OCI-LY7 (cell line): ENCODE results near the gene CEP68. TPM values are rescaled to one million over a fixed set of nuclear protein-coding genes. Genes with fewer than 3 reads are reported as not detected.
A peak's percentile ranks its signal among the peaks of the same experiment; 100 is the strongest.

Experiments
- BruUV-seq: library from RNA; stranded (reverse); fragments of 400-500 nt; replicated peaks from 2 replicates; lab custom pipeline; 2021; lab: Mats Ljungman, UMichigan
- CTCF ChIA-PET: fragments of 300-600 bp; sonication (Branson Sonifier 250); formaldehyde crosslinking; loops from one replicate; lab custom pipeline; 2022; ENCODE audit warnings: antibody characterized with exemption; ENCODE audit not compliant: unreplicated experiment; lab: Charles Lee
- POLR2A ChIA-PET: fragments of 300-600 bp; sonication (Branson Sonifier 250); formaldehyde crosslinking; loops from one replicate; lab custom pipeline; 2022; ENCODE audit warnings: antibody characterized with exemption; lab: Charles Lee
- DNase-seq: peaks from one replicate; pipeline ENCODE4 v3.0.0-alpha.2; 2015; ENCODE audit warnings: low spot score
- H2AFZ ChIP-seq: fragments of 200-600 bp; sonication (generic), shearing (Covaris generic); 2 replicates; pipeline ENCODE4 v1.6.1; 2014; ENCODE audit warnings: mild to moderate bottlenecking, antibody characterized with exemption, low read length, moderate library complexity
- H3K27ac ChIP-seq: fragments of 200-600 bp; sonication (generic); 2 replicates; pipeline ENCODE4 v1.5.1; 2014; ENCODE audit warnings: mixed run types, low read depth, mild to moderate bottlenecking, moderate library complexity, low read length, inconsistent platforms; ENCODE audit not compliant: poor library complexity, severe bottlenecking
- H3K36me3 ChIP-seq: fragments of 200-600 bp; sonication (generic); 2 replicates; pipeline ENCODE4 v1.6.1; 2014; ENCODE audit warnings: mild to moderate bottlenecking, antibody characterized with exemption, low read length, moderate library complexity, mixed read lengths; ENCODE audit not compliant: insufficient read depth
- H3K4me1 ChIP-seq: fragments of 200-600 bp; sonication (generic); 2 replicates; pipeline ENCODE4 v1.5.1; 2014; ENCODE audit warnings: mild to moderate bottlenecking, low read length; ENCODE audit not compliant: insufficient read depth, poor library complexity, severe bottlenecking
- H3K4me2 ChIP-seq: fragments of 200-600 bp; sonication (generic); 2 replicates; pipeline ENCODE4 v1.6.1; 2014; ENCODE audit warnings: mild to moderate bottlenecking, low read length
- H3K4me3 ChIP-seq: fragments of 200-600 bp; sonication (generic); 2 replicates; pipeline ENCODE4 v1.5.1; 2014; ENCODE audit warnings: mild to moderate bottlenecking, low read depth, low read length; ENCODE audit not compliant: poor library complexity, severe bottlenecking
- H3K79me2 ChIP-seq: fragments of 200-600 bp; sonication (generic); 2 replicates; pipeline ENCODE4 v1.6.1; 2016; ENCODE audit warnings: low read depth, mild to moderate bottlenecking, low read length, moderate library complexity, mixed read lengths; ENCODE audit not compliant: insufficient read depth
- H3K9me2 ChIP-seq: fragments of 200-600 bp; sonication (generic); 2 replicates; pipeline ENCODE4 v1.6.1; 2016; ENCODE audit warnings: mild to moderate bottlenecking, low read length, mixed read lengths; ENCODE audit not compliant: insufficient read depth
- H3K9me3 ChIP-seq: fragments of 200-600 bp; sonication (generic); 2 replicates; pipeline ENCODE4 v1.6.1; 2014; ENCODE audit warnings: mild to moderate bottlenecking, mixed run types, low read length, mixed read lengths
- H4K20me1 ChIP-seq: fragments of 200-600 bp; sonication (generic); 2 replicates; pipeline ENCODE4 v1.6.1; 2014; ENCODE audit warnings: mild to moderate bottlenecking, antibody characterized with exemption, low read length, moderate library complexity, mixed read lengths; ENCODE audit not compliant: insufficient read depth
- EZH2phosphoT487 ChIP-seq: fragments of 200-600 bp; sonication (generic); IDR thresholded peaks from 2 replicates; pipeline ENCODE4 v1.6.1; 2018; ENCODE audit warnings: low read depth, borderline replicate concordance, mild to moderate bottlenecking, mixed run types, antibody characterized with exemption, low read length, moderate library complexity, mixed read lengths
- intact Hi-C: fragments of 100-400 bp; cut with micrococcal nuclease; formaldehyde crosslinking; loops from one replicate; pipeline ENCODE4 v1.10.0; 2022; ENCODE audit not compliant: unreplicated experiment
- total RNA-seq, 2 experiments: library from RNA; depleted of rRNA in 1 of 2; stranded (reverse); fragments of >200 nt in 1 of 2; shearing (Covaris generic) in 1 of 2; gene quantifications; 2 replicates each; pipeline ENCODE4 v1.2.3, GENCODE V29; 2014 to 2022
- TF ChIP-seq, protein P1 (sequence below): fragments of 200-600 bp; sonication (generic); conservative IDR thresholded peaks from 2 replicates; pipeline ENCODE4 v1.5.1; 2014; ENCODE audit warnings: mild to moderate bottlenecking, antibody characterized with exemption, low read length, moderate library complexity, mixed read lengths

CEP68 gene
- total RNA-seq, 2 experiments from 2014 or later = 8.7 to 17.1 TPM

DNA sequence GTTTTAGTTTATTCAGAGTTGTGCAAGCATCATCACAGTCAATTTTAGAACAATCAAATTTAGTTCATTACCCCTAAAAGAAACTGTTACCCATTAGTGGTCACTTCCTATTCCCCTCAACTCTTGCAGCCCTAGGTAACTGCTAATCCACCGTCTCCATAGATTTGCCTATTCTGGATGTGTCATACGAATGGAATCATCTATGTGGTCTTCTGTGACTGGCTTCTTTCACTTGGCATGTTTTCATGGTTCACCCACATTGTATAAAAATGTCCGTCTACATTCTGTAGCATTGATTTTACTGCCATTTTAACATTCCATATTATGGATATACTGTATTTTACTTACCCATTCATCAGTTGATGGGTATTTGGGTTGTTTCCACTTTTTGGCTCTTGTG lies 5.3 kb upstream of the CEP68 start:
- POLR2A ChIA-PET = interaction anchor here (0.7 to 0.9 kb wide), 2 partner anchors 14 to 118 kb away, joined by 3 to 7 read pairs; no protein-coding TSS in a partner anchor
- H3K9me3 ChIP-seq = peaks cover 28% of the 10 kb centered on the region; the same call in 1 of the 2 replicates
- intact Hi-C loops = no loop called here

DNA sequence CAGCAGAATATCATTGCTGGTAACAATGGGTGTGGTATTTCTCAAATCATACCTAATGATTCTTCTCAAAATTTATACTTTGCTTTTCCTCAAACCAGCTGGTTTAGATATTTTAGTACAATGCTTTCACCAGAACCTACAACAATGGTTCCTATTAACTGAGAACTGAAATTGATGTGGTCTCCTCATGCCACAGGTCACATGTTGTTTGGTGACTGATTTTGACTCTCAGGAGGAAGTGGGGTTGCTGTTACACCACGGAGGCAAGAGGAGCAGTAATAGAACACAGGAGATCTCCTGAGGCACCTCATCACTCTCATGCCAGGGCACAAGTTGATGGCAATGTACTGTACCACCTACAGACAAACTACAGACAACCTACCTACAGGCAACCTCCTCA lies 3.0 kb upstream of the CEP68 start:
- Histone ChIP-seq H3K4me3 (peak overlapping the region; percentile 82), H3K27ac (peak overlapping the region; percentile 67)
- POLR2A ChIA-PET = interaction anchor here (0.6 to 1.6 kb wide), 13 partner anchors 10 to 404 kb away, joined by 3 to 8 read pairs (median 3); no protein-coding TSS in a partner anchor

More for the DNA sequence above, 5.3 kb upstream of the CEP68 start:
- Histone ChIP-seq H3K27ac (no peak overlapping the region), H3K36me3 (peaks cover 37% of the 10 kb centered on the region), H2AFZ (no peak overlapping the region), H3K4me1 (peaks cover 43% of the 10 kb centered on the region), H4K20me1 (no peaks in the 10 kb centered on the region), H3K9me2 (no peaks in the 10 kb centered on the region), H3K79me2 (peaks cover 8% of the 10 kb centered on the region; the same call in 1 of the 2 replicates), H3K4me2 (no peak overlapping the region), H3K4me3 (no peak overlapping the region)
- no peak for DNase-seq
- CTCF ChIA-PET = no interaction called here
- no peak for TF ChIP-seq EZH2phosphoT487
- TF ChIP-seq, protein P1, sequence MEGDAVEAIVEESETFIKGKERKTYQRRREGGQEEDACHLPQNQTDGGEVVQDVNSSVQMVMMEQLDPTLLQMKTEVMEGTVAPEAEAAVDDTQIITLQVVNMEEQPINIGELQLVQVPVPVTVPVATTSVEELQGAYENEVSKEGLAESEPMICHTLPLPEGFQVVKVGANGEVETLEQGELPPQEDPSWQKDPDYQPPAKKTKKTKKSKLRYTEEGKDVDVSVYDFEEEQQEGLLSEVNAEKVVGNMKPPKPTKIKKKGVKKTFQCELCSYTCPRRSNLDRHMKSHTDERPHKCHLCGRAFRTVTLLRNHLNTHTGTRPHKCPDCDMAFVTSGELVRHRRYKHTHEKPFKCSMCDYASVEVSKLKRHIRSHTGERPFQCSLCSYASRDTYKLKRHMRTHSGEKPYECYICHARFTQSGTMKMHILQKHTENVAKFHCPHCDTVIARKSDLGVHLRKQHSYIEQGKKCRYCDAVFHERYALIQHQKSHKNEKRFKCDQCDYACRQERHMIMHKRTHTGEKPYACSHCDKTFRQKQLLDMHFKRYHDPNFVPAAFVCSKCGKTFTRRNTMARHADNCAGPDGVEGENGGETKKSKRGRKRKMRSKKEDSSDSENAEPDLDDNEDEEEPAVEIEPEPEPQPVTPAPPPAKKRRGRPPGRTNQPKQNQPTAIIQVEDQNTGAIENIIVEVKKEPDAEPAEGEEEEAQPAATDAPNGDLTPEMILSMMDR = no peak
- no TSS peak for BruUV-seq

More for the DNA sequence above, 3.0 kb upstream of the CEP68 start:
- Histone ChIP-seq H3K9me2 (no peaks in the 10 kb centered on the region), H3K36me3 (peaks cover 19% of the 10 kb centered on the region), H3K4me2 (peak overlapping the region; percentile 88), H2AFZ (peak overlapping the region; percentile 42; the same call in 1 of the 2 replicates), H3K4me1 (peaks cover 56% of the 10 kb centered on the region), H3K9me3 (peaks cover 22% of the 10 kb centered on the region; the same call in 1 of the 2 replicates), H4K20me1 (no peaks in the 10 kb centered on the region), H3K79me2 (peaks cover 16% of the 10 kb centered on the region; the same call in 1 of the 2 replicates)
- peak; percentile 79 for DNase-seq
- no peak for TF ChIP-seq EZH2phosphoT487
- TF ChIP-seq, protein P1 = no peak
- intact Hi-C loops = no loop called here
- CTCF ChIA-PET = no interaction called here
- BruUV-seq = no TSS peak
